NCI-H1105 (cell line): ENCODE data around the gene ST6GALNAC6.
A peak's percentile ranks its signal among the peaks of the same experiment; 100 is the strongest.

Experiments used
- DNase-seq: peaks from one replicate; lab custom pipeline; 2025; lab: John Stamatoyannopoulos, UW

Gene ST6GALNAC6

DNA sequence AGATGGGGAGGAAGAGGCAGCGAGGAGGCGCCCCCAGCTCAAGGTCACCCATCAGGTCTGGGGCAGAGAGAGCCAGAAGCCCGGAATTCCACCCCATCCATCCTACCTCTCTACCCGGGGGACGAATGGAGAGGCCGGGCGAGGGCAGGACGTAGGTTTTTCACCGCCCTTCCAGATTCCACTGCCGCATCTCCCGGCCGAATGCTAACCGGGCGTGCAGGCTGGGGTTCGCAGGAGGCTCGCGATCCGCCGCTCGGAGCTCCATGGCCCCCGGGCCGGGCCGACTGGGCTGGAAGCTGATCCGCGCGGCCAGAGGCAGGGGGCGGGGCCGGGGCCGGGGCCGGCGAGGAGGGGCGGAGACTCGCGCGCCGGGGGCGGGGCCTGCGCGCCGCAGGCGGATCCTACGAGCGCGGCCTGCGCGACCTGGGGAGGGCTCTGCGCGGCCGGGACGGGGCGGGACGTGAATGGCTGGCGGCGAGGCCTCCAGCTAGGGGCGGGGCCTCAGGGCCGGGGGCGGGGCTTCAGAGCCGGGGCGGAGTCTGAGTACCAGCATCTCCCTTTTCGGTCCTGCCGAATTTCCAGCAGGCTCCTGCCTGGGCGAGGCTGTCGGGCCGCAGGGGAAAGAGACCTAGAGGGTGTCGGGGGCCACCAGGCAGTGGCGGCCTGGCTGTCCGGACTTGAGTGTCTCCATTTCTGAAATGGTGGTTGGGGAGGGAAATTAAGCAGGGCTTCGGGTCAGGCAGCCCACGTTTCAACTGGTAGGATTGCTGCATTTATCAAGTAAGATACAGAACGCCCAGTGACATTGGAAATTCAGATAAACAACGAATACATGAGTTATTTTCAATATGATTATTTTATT, 17.5 kb upstream of the ST6GALNAC6 start, which contains the start of gene ST6GALNAC4:
Gene ST6GALNAC4, minus strand, starts transcription at position 322 of the 862 bp plus-strand sequence. CDS start 622 bp downstream, outside the sequence.
- peak; percentile 87 for DNase-seq

DNA sequence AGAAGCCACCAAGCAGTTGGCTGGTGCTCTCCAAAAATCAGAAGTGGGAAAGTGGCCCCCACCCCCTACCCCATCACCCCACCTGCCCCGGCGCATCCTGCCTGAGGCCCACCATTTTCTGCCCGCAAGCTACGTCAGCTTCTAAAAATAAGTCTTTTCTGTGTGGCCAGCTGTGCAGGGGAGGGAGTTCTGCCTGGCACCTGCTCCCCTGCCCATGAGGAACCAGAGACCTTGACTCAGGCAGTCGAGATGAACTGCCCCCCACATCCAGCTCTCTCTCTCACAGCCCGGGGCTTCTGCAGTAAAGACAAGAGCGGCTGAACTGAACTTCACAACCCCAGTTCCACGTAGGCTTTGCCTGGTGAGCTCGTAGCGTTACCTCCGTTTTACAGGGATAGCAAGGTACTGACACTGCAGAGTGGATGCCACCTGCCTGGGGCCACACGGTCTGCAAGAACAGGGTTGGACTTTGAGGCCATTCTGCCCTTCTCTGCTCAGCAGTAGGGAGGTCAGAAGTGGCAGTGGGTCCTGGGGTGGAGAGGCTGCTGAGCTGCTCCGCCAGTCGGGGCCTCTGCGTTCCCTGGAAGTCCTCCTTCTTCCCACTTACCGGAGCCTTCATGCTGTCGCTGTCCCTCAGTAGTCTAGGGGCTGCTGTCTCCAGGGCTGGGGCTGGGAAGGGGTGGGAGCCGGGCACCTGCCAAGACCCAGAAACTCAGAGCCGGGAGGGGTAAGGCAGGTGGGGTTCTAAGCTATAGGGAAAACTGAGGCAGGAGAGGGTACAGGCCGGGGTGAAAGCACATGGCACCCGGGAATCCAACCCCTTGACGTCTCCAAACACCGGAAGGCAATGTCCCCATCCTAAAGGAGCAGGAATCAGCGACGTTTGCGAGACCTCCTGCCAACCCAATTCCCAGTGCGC, 16.7 kb upstream of the ST6GALNAC6 start:
- DNase-seq, result no peak

DNA sequence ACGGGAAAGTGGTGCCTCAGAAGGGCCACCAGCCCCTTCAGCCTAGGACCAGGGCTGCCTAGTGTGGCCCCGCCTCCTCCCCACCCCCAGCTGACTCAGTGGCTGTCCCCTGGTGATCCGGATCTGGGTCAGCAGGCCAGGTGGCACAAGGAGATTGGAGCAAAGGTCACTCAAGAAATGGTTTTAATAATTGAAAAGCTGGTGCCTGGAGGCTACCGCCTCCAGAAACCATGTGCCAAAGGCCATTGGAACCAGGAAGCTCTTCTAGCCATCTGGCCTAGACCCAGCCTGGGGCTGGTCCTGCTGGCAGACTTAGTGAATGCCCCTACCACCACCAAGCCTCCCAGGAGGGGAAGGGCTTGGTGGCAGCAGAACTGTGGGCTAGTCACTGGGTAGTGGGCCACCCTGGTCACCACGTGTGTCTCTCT, 15.9 kb upstream of the ST6GALNAC6 start:
- no peak for DNase-seq

DNA sequence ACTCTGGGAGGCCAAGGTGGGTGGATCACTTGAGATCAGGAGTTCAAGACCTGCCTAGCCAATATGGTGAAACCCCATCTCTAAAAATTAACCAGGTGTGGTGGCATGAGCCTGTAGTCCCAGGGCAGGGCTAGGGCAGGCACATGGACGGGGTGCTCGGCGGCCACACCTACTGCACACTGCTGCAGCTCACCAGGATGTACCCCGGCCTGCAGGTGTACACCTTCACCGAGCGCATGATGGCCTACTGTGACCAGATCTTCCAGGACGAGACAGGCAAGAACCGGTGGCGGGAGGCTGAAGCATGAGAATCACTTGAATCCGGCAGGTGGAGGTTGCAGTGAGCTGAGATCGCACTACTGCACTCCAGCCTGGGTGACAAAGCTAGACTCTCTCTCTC, 14.3 kb upstream of the ST6GALNAC6 start:
- no peak for DNase-seq

DNA sequence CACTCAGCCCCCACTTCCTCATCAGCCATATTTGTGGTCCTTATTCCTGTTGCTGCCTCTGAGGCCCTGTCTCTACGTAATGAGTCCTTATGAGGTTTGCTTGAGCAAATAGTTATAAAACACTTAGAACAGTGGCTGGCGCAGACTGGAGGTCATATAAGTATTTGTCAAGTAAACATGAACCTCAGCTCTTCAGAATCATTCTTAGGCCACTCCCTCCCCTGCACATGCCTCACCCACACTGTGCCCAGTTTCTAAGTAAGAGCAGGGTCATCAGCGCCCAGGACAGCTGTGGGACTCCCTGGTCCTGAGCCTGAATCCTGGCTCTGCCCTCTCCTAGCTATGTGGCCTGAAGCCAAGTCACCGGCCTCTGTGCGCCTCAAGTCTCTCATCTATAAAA, 13.5 kb upstream of the ST6GALNAC6 start:
- DNase-seq, result no peak

DNA sequence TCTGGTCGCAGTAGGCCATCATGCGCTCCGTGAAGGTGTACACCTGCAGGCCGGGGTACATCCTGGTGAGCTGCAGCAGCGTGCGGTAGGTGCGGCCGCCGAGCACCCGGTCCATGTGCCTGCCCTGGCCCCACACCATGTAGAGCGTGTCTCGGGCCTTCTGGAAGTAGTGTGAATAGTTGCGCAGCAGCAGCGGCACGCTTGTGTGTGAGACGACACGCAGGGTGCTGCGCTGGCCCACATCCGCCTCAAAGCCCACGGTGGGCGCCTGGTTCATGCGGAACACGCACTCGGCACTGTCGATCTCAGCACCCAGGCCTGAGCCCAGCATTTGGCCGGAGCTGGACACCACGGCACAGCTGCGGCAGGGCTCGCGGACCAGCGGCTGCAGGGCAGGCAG, 12.9 kb upstream of the ST6GALNAC6 start:
- DNase-seq, result no peak

DNA sequence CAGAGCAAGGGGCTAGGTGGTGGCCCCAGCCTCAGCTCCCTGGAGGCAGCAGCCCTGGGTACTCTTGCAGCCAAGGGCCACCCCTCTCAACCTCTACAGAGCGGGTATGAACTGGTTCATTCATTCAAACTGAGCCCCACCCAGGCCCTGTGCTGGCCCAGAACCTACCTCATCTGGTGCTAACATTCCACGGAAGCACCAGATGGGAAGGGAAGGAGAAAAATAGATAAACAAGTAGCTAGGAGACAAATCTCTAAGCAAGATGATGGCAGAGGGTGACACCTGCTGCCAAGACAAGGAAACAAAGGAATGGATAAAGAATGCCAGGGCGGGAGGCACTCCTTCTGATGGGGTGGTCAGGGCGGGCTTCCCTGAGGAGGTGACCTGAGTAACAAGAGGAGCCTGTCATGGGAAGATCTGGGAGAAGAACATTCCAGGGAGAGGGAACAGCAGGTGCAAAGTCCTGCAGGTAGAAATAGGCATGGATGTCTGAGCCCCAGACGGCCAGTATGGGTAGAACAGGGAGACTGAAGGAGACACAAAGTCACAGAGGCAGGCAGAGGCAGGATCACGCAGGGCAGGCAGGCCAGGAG, 11.3 kb upstream of the ST6GALNAC6 start:
- DNase-seq, result no peak

DNA sequence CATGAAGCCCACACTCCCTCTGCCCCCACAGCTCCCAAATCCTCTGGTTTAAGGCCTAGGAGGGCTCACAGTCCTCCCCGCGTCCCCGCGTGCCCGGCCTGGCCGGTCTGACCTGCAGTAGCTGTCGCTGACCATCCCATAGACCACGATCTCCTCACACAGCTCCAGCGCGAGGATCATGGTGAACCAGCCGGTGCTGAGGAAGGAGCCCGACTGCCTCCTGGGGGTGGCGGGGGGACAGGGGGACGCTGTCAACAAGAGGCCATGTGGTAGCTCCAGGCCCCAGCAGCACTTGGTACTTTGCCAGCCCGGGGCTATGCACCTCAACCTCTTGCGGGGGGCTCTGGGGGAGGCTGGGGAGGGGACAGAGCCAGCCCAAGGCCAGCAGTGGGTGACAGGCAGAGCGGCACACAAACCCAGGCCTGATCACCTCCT, 10.5 kb upstream of the ST6GALNAC6 start:
- DNase-seq, result no peak

DNA sequence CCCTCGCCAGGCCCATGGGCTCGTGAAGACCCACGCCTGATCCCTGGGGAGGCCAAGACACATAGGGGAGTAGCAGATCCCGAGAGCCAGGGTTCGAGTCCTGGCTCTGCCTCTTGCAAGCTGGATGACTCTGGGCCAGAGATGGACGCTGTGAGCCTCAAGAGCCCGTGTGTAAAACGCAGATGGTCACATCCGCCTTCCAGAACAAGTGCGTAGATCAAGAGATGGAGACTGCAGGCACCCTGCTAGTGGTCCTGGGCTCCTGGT, 9.2 kb upstream of the ST6GALNAC6 start:
- no peak for DNase-seq

DNA sequence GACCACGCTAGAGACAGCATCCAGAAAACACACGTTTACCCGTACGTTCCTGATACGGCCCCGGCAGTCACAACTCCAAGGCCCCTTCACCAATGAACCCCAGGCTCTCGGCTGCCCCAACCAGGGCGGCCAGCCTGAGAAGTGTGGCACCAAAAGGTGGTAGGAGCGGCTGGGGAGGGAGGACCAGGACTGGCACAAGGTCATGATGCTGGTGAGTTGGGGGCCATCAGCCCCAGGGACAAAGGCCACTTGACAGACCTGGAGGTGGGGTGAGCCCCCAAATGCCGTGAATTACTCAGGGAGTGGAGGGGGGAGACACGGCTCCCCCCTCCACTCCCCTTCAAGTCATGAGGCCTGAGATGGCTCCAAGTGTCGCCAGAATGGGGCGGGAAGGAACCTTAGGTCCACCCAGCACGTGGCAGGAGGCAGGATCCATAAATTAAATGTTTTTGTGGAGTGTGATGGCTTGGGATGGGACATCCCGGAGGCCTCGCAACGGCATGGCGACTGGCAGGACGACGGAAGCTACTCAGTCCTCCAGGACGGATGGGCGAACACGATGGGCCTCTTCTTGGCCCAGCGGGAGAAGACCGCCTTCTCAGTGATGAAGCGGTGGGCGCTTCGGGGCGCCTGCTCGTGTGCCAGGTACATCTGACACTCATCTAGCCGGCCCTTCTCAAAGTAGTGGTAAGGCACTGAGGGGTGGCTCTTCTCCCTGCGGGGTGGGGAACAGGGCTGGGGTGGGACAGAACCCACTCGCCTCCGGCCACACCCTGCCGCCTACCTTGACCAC, 8.7 kb upstream of the ST6GALNAC6 start:
- DNase-seq, result no peak

DNA sequence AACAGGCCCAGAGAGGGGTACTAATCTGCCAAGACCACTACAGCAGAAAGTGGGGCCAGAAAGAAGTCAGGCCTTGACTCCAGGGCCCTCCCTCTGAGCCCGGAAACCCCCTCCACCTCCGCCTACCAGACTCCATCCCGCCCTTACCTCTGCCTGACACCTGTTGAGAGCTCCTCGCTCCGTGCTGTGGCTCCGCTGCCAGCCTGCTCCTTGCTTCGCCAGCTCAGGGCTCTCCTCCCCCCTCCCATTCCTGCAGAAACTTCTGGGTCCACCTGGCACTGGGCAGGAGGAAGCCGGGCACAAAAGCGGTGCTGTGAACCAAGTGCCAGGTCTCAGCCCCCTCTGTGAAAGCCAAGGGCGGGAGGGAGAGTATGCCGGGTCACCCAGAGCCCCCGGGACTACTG, 6.4 kb upstream of the ST6GALNAC6 start:
- no peak for DNase-seq

DNA sequence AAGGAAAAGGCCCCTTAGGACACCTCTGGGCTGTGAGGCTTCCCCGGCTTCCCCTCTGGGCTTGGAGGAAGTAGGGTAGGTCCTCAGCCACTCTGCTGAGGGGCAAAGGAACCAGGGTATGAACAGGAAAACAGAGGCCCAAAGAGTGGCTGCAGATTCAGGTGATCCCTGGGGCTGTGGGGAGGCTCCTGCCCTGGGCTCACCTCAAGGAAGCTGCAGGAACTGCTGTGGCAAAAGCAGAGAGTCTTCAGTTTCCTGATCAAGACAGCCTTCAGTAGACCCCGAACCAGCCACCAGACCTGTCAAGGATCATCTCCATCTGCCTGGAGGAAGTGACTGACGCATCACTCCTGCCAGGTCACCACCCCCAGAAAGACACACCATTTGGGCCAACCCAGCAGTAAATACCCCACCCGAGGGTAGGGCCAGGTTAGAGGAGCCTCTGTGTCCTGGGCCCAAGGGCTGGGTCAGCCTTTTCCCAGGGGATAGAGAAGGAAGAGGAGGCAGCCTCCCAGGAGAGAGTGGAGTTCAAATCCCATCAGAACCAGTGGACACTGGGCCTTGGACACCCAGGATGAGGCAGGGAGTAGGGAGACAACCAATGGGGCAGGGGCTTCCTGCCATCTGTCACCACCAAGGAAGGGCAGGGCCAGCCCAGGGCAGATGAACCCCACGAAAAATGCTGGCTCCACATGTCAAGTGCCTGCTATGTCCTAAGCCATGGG, 5.8 kb upstream of the ST6GALNAC6 start:
- no peak for DNase-seq

DNA sequence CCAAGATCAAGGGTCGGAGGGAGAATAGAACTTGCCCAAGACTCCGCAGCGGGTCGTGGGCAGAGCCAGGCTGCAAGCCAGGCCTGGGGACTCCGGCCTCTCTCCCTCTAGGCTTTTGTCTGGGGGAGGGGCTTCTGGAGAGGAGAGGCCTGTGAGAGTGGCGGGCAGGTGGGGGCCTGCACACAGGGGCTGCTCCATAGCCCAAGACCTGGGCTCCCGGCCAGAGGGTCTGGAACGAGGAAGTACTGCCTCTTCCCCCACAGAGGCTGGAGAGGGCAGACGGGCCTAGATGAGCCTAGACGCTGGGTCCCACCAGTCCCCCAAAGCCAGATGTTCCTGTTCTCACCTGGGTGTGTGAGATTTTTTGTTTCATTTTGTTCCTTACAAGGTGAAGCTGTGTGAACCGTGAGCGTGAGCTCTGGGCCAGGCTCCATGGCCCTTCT, 5.2 kb upstream of the ST6GALNAC6 start:
- DNase-seq, result peak; percentile 63

DNA sequence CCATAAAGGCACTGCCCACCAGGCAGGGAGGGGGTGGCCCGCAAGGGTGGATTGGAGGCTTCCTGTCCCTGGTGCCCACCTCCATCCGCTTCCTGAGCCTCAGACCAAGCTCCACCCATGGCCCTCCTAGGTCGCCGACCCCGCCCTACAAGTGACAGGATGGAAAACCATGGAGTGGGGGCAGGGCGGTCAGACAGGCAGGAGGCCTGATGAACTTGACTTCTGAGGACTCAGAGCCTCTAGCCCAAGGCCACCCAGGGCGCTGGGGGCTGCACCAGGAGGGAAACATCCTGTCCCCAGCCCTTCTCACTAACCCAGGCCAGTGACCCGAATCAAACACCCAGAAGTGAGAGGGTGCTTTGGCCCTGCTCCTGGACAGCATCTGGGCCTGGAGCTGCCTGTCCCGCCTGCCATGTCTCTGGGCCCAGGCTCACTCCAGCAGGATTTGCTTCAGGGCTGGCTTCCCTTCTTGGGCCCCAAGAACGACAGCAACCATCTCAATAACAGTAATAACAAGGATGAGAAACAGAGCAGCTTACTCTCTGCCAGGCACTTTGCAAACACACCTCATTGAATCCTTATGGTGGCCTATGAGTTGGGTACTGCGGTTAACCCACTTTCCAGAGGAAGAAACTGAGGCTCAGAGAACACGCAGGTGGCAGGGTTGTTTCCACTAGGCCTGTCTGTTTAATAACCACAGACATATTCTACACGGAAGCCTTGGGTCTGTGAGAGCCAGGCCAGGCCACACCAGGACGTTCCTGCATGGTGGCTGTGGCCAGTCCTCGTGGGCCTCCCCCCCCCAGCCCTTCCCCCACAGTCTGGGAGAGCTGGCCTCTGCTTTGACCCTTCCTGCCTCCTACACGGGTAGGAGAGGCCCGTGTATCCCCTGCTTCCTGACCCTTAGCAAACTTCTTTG, 4.4 kb upstream of the ST6GALNAC6 start:
- DNase-seq, result no peak

DNA sequence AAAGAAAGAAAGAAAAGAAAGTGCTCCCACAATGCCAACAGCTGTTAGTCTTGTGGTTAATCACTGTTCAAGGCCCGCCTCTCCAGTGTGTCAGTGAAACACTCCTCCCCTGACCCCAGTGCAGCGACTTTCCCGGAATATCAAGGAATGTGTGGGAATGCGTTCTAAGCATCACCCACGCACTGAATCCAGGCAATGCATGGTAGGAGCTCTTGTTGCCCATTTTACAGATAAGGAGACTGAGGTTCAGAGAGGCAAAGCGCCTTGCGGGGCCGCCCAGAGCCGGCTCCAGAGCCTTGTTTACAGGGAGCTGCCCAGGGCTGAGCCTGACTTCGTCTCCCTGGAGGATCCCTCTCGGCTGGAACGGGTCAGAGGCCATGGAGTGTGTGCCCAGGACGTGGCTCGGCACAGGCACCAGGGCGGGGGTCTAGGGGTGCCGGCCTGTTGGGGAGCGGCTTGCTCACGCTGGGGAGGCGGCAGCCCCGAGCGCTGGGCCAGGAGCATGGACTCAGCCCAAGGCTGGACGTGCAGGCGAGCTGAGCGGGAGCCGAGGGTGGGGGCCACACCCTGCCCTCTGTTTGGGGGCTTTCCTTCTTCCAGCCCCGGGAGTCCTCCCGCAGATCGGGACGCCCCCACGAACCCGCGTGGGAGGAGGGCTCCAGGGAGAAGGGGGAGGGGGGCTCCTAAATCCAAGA, 823 bp downstream of the ST6GALNAC6 start:
- no peak for DNase-seq

DNA sequence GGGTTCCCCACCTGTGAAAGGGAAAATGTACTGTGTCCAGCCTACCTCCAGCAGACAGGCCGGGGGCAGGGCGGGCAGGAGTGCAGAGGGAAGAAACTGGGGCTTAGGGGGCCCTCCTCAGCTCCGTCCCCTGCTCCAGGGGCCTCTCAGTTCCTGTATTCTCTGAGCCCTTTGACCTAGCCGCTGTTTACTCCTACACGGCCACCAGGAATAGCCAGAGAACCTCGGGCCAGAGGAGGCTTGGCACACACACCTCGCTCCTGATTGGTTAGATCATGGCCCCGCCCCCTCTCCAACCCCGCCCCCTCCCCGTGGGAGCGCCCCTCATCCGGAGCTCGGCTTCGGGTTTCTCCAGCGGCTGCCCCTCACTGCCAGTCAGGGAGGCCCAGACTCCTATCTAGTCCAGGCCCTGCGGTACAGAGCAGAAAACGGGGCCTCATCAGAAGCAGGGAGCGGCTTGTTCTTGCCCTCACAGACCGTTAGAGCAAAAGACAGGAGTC, 2.2 kb downstream of the ST6GALNAC6 start:
- DNase-seq, result no peak

DNA sequence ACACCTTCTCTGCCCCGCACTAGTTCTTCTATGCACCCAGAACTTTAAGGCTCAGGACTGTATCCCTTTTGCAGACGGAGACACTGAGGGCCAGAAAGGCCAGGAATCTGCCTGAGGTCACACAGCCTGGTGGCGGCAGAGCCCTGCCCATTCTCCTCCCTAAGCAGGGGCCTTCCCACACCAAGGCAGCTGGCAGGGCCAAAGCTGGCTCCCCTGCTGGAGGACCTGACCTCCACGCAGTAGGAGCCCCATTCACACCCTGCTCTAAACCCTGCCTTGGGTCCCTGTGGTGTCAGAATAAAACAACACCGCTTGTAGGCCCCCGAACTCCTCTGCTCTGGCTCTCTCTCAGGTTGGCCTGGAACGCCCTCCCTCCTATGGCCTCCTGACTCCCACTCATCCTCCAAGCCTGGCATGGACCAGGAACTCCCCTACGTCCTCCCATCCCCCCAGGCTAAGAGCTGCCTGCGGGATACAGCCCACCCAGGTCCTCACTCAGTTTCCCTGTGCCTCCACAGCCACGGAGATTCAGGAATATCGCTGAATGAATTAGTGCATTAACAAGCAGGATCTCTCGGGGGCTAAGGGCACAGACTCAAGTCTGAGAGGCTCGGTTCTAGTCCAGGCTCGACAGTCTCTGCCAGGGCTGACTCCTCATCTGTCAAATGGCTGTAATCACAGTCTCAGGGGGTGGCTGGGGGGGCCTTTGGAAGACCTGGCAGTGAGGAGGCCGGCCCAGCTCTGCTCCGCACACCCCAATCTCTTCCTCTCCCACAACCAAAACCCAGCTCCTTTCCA, 2.8 kb downstream of the ST6GALNAC6 start:
- no peak for DNase-seq

DNA sequence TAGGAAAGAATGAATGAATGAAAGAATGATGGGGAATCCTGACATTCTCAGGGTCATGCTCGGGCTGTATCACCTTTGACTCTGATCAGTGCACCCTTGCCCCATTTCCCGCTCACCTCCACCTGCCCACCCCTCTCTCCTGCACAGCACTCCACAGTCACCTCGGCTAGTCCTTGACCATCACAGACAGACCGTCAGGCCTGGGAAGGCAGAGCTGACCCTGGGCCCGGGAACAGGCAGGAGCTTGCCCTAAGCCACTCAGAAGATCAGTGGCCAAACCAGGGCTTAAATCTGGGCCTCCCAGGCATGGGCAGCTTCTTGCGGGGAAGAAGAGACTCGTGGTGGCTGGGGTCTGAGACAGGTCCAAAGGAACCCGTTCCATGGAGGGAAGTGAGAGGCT, 3.6 kb downstream of the ST6GALNAC6 start:
- no peak for DNase-seq
